Thymus (tissue), 11 donors: ENCODE data around the gene NGDN. TPM values are rescaled to one million over a fixed set of nuclear protein-coding genes. Genes with fewer than 3 reads are reported as not detected.
A peak's percentile ranks its signal among the peaks of the same experiment; 100 is the strongest.

Experiments
- DNase-seq, 9 donors: peaks; one replicate each; pipeline ENCODE4 v3.0.0-alpha.2; 2013; ENCODE audit warnings: low spot score in 9 of 9, low read depth in 6 of 9, missing footprints in 1 of 9
- H3K27ac ChIP-seq, 2 donors: one replicate each; pipeline ENCODE4 v1.5.1; 2013; ENCODE audit warnings: control low read depth in 1 of 2, low read depth in 1 of 2, low read length in 1 of 2, mild to moderate bottlenecking in 1 of 2, moderate library complexity in 1 of 2
- H3K27me3 ChIP-seq, 2 donors: one replicate each; pipeline ENCODE4 v1.5.1; 2013; ENCODE audit warnings: low read length in 1 of 2; ENCODE audit not compliant: control insufficient read depth in 2 of 2, insufficient read depth in 1 of 2
- H3K36me3 ChIP-seq, 2 donors: one replicate each; pipeline ENCODE4 v1.5.1; 2013; ENCODE audit warnings: low read length in 1 of 2, mild to moderate bottlenecking in 1 of 2, moderate library complexity in 1 of 2; ENCODE audit not compliant: control insufficient read depth in 2 of 2, insufficient read depth in 2 of 2
- H3K4me1 ChIP-seq, 2 donors: one replicate each; pipeline ENCODE4 v1.5.1; 2013; ENCODE audit warnings: low read length in 2 of 2; ENCODE audit not compliant: control insufficient read depth in 2 of 2, insufficient read depth in 2 of 2
- H3K4me3 ChIP-seq, 2 donors: one replicate each; pipeline ENCODE4 v1.5.1; 2013; ENCODE audit warnings: low read length in 2 of 2, control low read depth in 1 of 2, mild to moderate bottlenecking in 1 of 2
- H3K9me3 ChIP-seq, 2 donors: one replicate each; pipeline ENCODE4 v1.5.1; 2013; ENCODE audit warnings: low read length in 1 of 2, mild to moderate bottlenecking in 1 of 2; ENCODE audit not compliant: control insufficient read depth in 2 of 2, insufficient read depth in 1 of 2
- WGBS: extraction: QIAGEN DNeasy Blood & Tissue Kit; methylation state at CpG from one replicate; pipeline ENCODE4 v1.1.7; 2013; 5-methylcytosine and 5-hydroxymethylcytosine counted together
- polyA plus RNA-seq: library from polyadenylated mRNA; stranded (reverse); fragments of 200-250 nt; gene quantifications from one replicate; pipeline ENCODE4 v1.2.3, GENCODE V29; 2013
- total RNA-seq: library from RNA; stranded (reverse); fragments of 120-200 nt; gene quantifications from one replicate; pipeline ENCODE4 v1.2.4, GENCODE V29; 2013
- donor health status: healthy.

NGDN gene
- total and polyA plus RNA-seq, 2 donors, result 49.6 to 66.0 TPM

- no peaks in the 10 kb centered on the region for H3K9me3 ChIP-seq
- H3K36me3 ChIP-seq, result no peaks in the 10 kb centered on the region
- WGBS, result 35% methylated on average over 13 of the region's 13 CpGs
- peak overlapping the region; percentile 43 to 55 for H3K27ac ChIP-seq
- peak; percentile 5 to 76 (median 28) for DNase-seq
- peak overlapping the region in 1 of 2 donors; percentile 14 for H3K4me3 ChIP-seq
- no peaks in the 10 kb centered on the region for H3K27me3 ChIP-seq
- H3K4me1 ChIP-seq, result peaks cover 10 to 18% of the 10 kb centered on the region in 2 donors
Observed at GRCh38 chr14:23512156-23512555, 42.7 kb downstream of the NGDN start.

- WGBS, result 83% methylated on average over 25 of the region's 25 CpGs
- Histone ChIP-seq H3K27me3 (no peaks in the 10 kb centered on the region), H3K4me1 (peaks cover 10 to 18% of the 10 kb centered on the region in 2 donors), H3K9me3 (no peaks in the 10 kb centered on the region), H3K27ac (peak overlapping the region in 1 of 2 donors; percentile 64), H3K36me3 (no peaks in the 10 kb centered on the region), H3K4me3 (no peak overlapping the region)
- no peak for DNase-seq
Observed at GRCh38 chr14:23513005-23513817, 43.7 kb downstream of the NGDN start.

GRCh38 chr14:23513818-23514643 lies 44.5 kb downstream of the NGDN start:
- Histone ChIP-seq H3K27me3 (no peaks in the 10 kb centered on the region), H3K36me3 (no peaks in the 10 kb centered on the region), H3K4me1 (peaks cover 10 to 18% of the 10 kb centered on the region in 2 donors), H3K9me3 (no peaks in the 10 kb centered on the region), H3K27ac (no peak overlapping the region), H3K4me3 (no peak overlapping the region)
- WGBS, result 80% methylated on average over 8 of the region's 8 CpGs
- no peak for DNase-seq

- H3K27ac ChIP-seq, result no peak overlapping the region
- H3K4me1 ChIP-seq, result peaks cover 10 to 18% of the 10 kb centered on the region in 2 donors
- 55% methylated on average over 3 of the region's 3 CpGs for WGBS
- no peaks in the 10 kb centered on the region for H3K36me3 ChIP-seq
- no peaks in the 10 kb centered on the region for H3K9me3 ChIP-seq
- DNase-seq, result no peak
- H3K4me3 ChIP-seq, result no peak overlapping the region
- no peaks in the 10 kb centered on the region for H3K27me3 ChIP-seq
Observed at GRCh38 chr14:23514644-23514957, 45.1 kb downstream of the NGDN start.

GRCh38 chr14:23517650-23518326 lies 48.3 kb downstream of the NGDN start:
- peaks cover 0 to 3% of the 10 kb centered on the region in 2 donors for H3K36me3 ChIP-seq
- H3K9me3 ChIP-seq, result no peaks in the 10 kb centered on the region
- no peak overlapping the region for H3K27ac ChIP-seq
- H3K4me1 ChIP-seq, result peaks cover 9 to 10% of the 10 kb centered on the region in 2 donors
- no peak overlapping the region for H3K4me3 ChIP-seq
- no peaks in the 10 kb centered on the region for H3K27me3 ChIP-seq
- 91% methylated on average over 6 of the region's 6 CpGs for WGBS
- DNase-seq, result no peak

- DNase-seq, result no peak
- no peak overlapping the region for H3K4me3 ChIP-seq
- H3K27ac ChIP-seq, result no peak overlapping the region
- H3K27me3 ChIP-seq, result no peaks in the 10 kb centered on the region
- 96% methylated on average over 4 of the region's 4 CpGs for WGBS
- H3K9me3 ChIP-seq, result no peaks in the 10 kb centered on the region
- peaks cover 1 to 6% of the 10 kb centered on the region in 2 donors for H3K4me1 ChIP-seq
- H3K36me3 ChIP-seq, result peaks cover 0 to 4% of the 10 kb centered on the region in 2 donors
Observed at GRCh38 chr14:23518709-23519108, 49.2 kb downstream of the NGDN start.

- Histone ChIP-seq H3K27ac (no peak overlapping the region), H3K4me1 (no peaks in the 10 kb centered on the region), H3K27me3 (no peaks in the 10 kb centered on the region), H3K4me3 (no peak overlapping the region), H3K9me3 (no peaks in the 10 kb centered on the region), H3K36me3 (peaks cover 0 to 4% of the 10 kb centered on the region in 2 donors)
- 95% methylated on average over 14 of the region's 14 CpGs for WGBS
- no peak for DNase-seq
Observed at GRCh38 chr14:23520899-23521533, 51.5 kb downstream of the NGDN start.

- H3K36me3 ChIP-seq, result peaks cover 0 to 4% of the 10 kb centered on the region in 2 donors
- WGBS, result 73% methylated on average over 20 of the region's 20 CpGs
Observed at GRCh38 chr14:23521785-23522640, 52.5 kb downstream of the NGDN start.

More at GRCh38 chr14:23521785-23522640, 52.5 kb downstream of the NGDN start:
- no peak overlapping the region for H3K4me3 ChIP-seq
- H3K27me3 ChIP-seq, result no peaks in the 10 kb centered on the region
- no peak for DNase-seq
- H3K4me1 ChIP-seq, result no peaks in the 10 kb centered on the region
- H3K27ac ChIP-seq, result no peak overlapping the region
- H3K9me3 ChIP-seq, result no peaks in the 10 kb centered on the region
